Measurements from ENCODE around the gene PPP3CA.
"Not testable (repeated sequence)": the region's sequence is repeated elsewhere in the genome, so short reads cannot be mapped to it uniquely, and the experiment has no call there.

Gene PPP3CA

DNA sequence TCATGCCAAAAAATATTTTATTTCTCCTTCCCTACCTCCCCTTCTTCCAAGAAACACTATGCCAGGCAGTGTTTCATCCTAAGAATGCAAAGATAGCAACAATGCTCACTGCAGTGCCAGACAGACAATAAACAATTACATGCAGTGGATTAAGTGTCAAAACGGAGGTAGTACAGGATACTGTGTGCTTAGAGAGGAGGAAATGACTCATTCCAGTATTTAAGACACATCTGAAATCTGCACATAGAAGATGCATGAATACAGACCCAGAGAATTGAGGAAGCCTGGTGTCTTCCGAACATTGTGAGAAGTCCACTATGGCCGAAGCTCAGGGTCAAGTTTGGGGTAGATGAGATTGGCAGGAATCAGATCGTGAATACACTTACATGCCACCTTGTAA, 326.4 kb downstream of the PPP3CA start:
- Histone ChIP-seq H3K36me3 (ENCODE audit: control insufficient read depth, insufficient read depth, low read length) (no peaks in the 10 kb centered on the region), H3K9ac (ENCODE audit: low read depth, low read length) (no peak overlapping the region), H3K4me3 (ENCODE audit: low read depth, low read length) (no peak overlapping the region), H3K27me3 (ENCODE audit: control insufficient read depth, insufficient read depth, low read length) (no peaks in the 10 kb centered on the region), H3K9me3 (ENCODE audit: control insufficient read depth, insufficient read depth, low read length) (no peaks in the 10 kb centered on the region), H3K4me1 (ENCODE audit: control insufficient read depth, insufficient read depth, low read length) (peaks cover 19% of the 10 kb centered on the region)

DNA sequence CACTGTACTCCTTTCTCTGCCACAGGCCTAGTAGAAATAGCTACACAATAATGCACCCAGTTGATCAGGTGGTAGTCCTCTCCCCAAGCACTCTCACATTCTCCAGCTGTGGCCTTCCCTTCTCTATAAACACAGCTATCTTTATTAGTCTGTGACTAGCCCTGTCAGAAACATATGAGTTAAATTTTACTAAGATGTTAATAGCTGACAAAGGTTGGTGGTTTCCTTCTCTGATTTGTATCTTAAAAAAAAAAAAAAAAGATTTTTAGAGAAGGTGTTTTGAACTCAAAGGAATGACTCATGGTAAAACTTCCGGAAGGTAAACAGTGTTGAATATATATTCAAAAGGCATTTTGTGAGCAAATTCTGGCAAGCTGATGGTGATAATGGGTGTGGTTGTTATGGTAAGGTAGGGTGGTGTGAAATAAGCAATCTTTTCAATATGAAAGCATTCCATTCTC, 327.4 kb downstream of the PPP3CA start:
- no peak overlapping the region for H3K4me3 ChIP-seq (ENCODE audit: low read depth, low read length)
- peaks cover 19% of the 10 kb centered on the region for H3K4me1 ChIP-seq (ENCODE audit: control insufficient read depth, insufficient read depth, low read length)
- H3K9me3 ChIP-seq (ENCODE audit: control insufficient read depth, insufficient read depth, low read length): no peaks in the 10 kb centered on the region
- no peaks in the 10 kb centered on the region for H3K27me3 ChIP-seq (ENCODE audit: control insufficient read depth, insufficient read depth, low read length)
- no peak overlapping the region for H3K9ac ChIP-seq (ENCODE audit: low read depth, low read length)
- H3K36me3 ChIP-seq (ENCODE audit: control insufficient read depth, insufficient read depth, low read length): no peaks in the 10 kb centered on the region

DNA sequence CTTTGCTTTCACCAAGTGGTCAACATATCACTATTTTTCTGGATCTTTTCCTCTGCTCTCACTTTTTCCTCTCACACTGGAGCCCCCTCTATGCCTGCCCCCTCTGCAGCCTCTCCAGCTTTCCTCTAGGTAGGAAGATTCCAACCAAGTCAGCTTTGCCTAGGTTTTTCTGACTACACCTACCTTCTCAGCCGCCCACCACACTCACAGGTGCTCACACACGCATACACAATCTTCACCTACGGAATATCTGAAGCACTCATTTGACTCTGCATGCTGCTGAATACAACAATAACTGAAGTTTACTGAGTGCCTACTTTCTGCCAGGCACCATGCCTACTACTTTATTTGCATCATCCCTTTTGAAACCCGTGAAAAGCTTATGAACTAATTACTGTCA, 328.0 kb downstream of the PPP3CA start:
- Histone ChIP-seq H3K9me3 (ENCODE audit: control insufficient read depth, insufficient read depth, low read length) (no peaks in the 10 kb centered on the region), H3K36me3 (ENCODE audit: control insufficient read depth, insufficient read depth, low read length) (no peaks in the 10 kb centered on the region), H3K27me3 (ENCODE audit: control insufficient read depth, insufficient read depth, low read length) (no peaks in the 10 kb centered on the region), H3K4me1 (ENCODE audit: control insufficient read depth, insufficient read depth, low read length) (peaks cover 19% of the 10 kb centered on the region), H3K4me3 (ENCODE audit: low read depth, low read length) (no peak overlapping the region), H3K9ac (ENCODE audit: low read depth, low read length) (no peak overlapping the region)

DNA sequence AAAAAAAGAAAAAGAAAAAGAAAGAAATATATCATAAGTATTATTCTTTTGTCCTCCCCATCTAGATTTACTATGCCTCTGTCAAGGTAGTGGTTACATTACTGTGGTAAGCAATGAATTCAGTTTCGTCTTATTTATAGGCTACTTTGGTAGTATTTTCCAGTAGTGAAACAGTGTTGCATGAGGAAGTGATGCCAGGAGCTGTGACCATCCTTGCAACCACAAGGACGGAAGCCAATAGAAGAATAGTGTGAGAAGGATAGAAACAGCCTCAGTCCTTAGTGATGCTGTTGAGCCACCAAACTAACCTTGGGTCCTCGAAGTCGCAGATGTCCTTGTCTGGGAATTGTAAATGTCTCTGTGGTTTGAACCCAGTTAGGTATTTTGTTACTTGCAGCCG, 328.5 kb downstream of the PPP3CA start:
- no peaks in the 10 kb centered on the region for H3K9me3 ChIP-seq (ENCODE audit: control insufficient read depth, insufficient read depth, low read length)
- peaks cover 19% of the 10 kb centered on the region for H3K4me1 ChIP-seq (ENCODE audit: control insufficient read depth, insufficient read depth, low read length)
- no peak overlapping the region for H3K4me3 ChIP-seq (ENCODE audit: low read depth, low read length)
- H3K27me3 ChIP-seq (ENCODE audit: control insufficient read depth, insufficient read depth, low read length): no peaks in the 10 kb centered on the region
- H3K36me3 ChIP-seq (ENCODE audit: control insufficient read depth, insufficient read depth, low read length): no peaks in the 10 kb centered on the region
- no peak overlapping the region for H3K9ac ChIP-seq (ENCODE audit: low read depth, low read length)

DNA sequence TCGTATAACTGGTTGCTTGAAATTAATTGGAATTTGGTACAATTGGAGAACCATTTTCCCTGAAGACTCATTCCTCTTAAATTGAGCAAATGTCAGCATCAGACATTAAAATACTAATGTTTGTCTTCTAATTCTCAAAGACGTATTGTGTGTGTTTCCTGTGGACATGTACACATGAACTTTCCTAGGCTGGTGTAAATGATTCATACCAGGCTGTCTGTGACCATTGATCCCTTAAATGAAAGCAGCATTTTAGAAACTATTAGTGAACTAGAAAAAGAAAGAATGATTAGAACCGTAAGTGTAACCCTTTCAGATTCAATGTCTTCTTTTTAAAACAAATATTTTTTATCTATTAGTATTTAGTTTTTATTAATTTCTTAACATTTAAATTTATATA, 332.9 kb downstream of the PPP3CA start:
- peaks cover 2% of the 10 kb centered on the region for H3K4me1 ChIP-seq (ENCODE audit: control insufficient read depth, insufficient read depth, low read length)

DNA sequence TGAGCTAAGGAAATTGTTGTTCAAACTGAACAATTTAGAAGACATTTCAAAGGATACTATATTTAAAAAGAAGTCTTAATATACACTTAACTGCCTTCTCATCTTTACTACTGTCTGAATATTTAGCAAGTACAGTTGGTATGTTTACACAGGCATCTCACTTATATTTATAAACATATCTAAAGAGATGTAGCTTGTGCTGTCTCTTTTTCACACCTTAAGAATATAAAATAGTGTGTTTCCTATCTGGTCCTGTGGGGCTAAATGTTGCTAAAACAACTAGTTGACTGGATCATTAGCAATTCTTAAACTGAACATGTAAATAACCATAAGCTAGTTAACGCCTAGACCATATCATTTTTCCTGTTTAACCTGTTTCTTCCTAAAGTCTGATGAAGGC, 336.3 kb downstream of the PPP3CA start:
- Histone ChIP-seq H3K4me1 (ENCODE audit: control insufficient read depth, insufficient read depth, low read length) (no peaks in the 10 kb centered on the region), H3K36me3 (ENCODE audit: control insufficient read depth, insufficient read depth, low read length) (no peaks in the 10 kb centered on the region), H3K9me3 (ENCODE audit: control insufficient read depth, insufficient read depth, low read length) (no peaks in the 10 kb centered on the region), H3K4me3 (ENCODE audit: low read depth, low read length) (no peak overlapping the region), H3K9ac (ENCODE audit: low read depth, low read length) (no peak overlapping the region), H3K27me3 (ENCODE audit: control insufficient read depth, insufficient read depth, low read length) (no peaks in the 10 kb centered on the region)

More for the DNA sequence above, 332.9 kb downstream of the PPP3CA start:
- Histone ChIP-seq H3K4me3 (ENCODE audit: low read depth, low read length) (no peak overlapping the region), H3K27me3 (ENCODE audit: control insufficient read depth, insufficient read depth, low read length) (no peaks in the 10 kb centered on the region), H3K9ac (ENCODE audit: low read depth, low read length) (no peak overlapping the region), H3K9me3 (ENCODE audit: control insufficient read depth, insufficient read depth, low read length) (no peaks in the 10 kb centered on the region), H3K36me3 (ENCODE audit: control insufficient read depth, insufficient read depth, low read length) (no peaks in the 10 kb centered on the region)

DNA sequence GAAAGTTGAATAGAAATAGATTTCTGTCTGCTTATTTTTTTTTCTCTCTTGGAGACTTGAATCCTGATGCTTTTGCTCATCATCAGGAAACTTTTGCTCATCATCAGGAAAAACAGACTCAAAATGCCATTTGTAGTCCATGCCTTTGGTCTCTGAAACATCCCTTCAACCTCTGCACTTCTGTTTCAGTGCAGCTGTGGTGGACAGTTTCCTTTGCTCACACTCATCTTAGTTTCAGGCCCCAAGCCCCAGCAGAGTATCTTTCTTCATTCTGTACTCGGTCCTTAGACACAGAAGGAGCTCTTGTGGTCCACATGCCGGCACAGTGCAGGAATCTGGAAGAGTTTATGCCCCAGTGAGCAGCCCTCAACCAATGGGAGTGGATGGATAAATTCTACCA, 337.9 kb downstream of the PPP3CA start:
- Histone ChIP-seq H3K36me3 (ENCODE audit: control insufficient read depth, insufficient read depth, low read length) (no peaks in the 10 kb centered on the region), H3K4me3 (ENCODE audit: low read depth, low read length) (no peak overlapping the region), H3K4me1 (ENCODE audit: control insufficient read depth, insufficient read depth, low read length) (no peaks in the 10 kb centered on the region), H3K27me3 (ENCODE audit: control insufficient read depth, insufficient read depth, low read length) (no peaks in the 10 kb centered on the region), H3K9me3 (ENCODE audit: control insufficient read depth, insufficient read depth, low read length) (no peaks in the 10 kb centered on the region), H3K9ac (ENCODE audit: low read depth, low read length) (no peak overlapping the region)

DNA sequence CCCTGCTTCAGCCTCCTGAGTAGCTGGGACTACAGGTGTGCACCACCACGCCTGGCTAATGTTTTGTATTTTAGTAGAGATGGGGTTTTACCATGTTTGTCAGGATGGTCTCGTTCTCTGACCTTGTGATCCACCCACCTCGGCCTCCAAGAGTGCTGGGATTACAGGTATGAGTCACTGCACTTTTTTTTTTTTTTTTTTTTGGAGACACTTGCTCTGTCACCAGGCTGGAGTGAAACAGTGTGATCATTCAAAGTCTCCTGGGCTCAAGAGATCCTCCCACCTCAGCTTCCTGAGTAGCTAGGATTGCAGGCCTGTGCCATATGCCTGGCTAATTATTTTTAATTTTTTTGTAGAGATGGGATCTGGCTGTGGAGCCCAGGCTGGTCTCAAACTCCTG, 338.8 kb downstream of the PPP3CA start:
- no peaks in the 10 kb centered on the region for H3K27me3 ChIP-seq (ENCODE audit: control insufficient read depth, insufficient read depth, low read length)
- H3K36me3 ChIP-seq (ENCODE audit: control insufficient read depth, insufficient read depth, low read length): no peaks in the 10 kb centered on the region
- H3K4me1 ChIP-seq (ENCODE audit: control insufficient read depth, insufficient read depth, low read length): no peaks in the 10 kb centered on the region
- no peaks in the 10 kb centered on the region for H3K9me3 ChIP-seq (ENCODE audit: control insufficient read depth, insufficient read depth, low read length)
- H3K9ac ChIP-seq (ENCODE audit: low read depth, low read length): no peak overlapping the region
- H3K4me3 ChIP-seq (ENCODE audit: low read depth, low read length): no peak overlapping the region

DNA sequence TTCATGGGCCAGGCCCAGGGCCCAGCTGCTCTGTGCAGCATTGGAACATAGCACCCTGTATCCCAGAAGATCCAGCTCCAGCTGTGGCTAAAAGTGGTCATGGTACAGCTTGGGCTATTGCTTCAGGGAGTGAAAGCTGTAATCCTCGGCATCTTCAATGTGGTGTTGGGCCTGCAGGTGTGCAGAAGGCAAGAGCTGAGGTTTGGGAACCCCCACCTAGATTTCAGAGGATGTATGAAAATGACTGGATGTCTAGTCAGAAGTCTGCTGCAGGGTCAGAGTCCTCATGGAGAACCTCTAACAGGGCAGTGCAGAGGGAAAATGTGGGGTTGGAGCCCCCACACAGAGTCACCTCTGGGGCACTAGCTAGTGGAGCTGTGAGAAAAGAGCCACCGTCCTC, 341.7 kb downstream of the PPP3CA start:
- no peaks in the 10 kb centered on the region for H3K27me3 ChIP-seq (ENCODE audit: control insufficient read depth, insufficient read depth, low read length)
- H3K9ac ChIP-seq (ENCODE audit: low read depth, low read length): no peak overlapping the region
- no peaks in the 10 kb centered on the region for H3K36me3 ChIP-seq (ENCODE audit: control insufficient read depth, insufficient read depth, low read length)
- H3K4me1 ChIP-seq (ENCODE audit: control insufficient read depth, insufficient read depth, low read length): no peaks in the 10 kb centered on the region
- no peak overlapping the region for H3K4me3 ChIP-seq (ENCODE audit: low read depth, low read length)
- H3K9me3 ChIP-seq (ENCODE audit: control insufficient read depth, insufficient read depth, low read length): no peaks in the 10 kb centered on the region

DNA sequence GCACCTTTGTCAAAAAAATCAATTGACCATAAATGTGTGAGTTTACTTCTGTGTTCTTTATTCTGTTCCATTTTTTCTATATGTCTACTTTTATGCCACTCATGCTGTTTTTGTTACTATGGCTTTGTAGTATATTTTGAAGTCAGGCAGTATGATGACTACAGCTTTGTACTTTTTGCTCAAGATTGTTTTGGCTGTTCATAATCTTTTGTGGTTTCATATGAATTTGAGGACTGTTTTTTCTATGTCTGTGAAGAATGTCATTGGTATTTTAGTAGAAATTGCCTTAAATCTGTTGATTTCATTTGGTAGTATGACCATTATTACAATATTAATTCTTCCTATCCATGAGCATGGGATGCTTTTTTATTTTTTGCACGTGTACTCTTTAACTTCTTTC, 346.8 kb downstream of the PPP3CA start:
- no peaks in the 10 kb centered on the region for H3K36me3 ChIP-seq (ENCODE audit: control insufficient read depth, insufficient read depth, low read length)
- no peaks in the 10 kb centered on the region for H3K4me1 ChIP-seq (ENCODE audit: control insufficient read depth, insufficient read depth, low read length)
- H3K9me3 ChIP-seq (ENCODE audit: control insufficient read depth, insufficient read depth, low read length): no peaks in the 10 kb centered on the region
- no peak overlapping the region for H3K4me3 ChIP-seq (ENCODE audit: low read depth, low read length)
- H3K27me3 ChIP-seq (ENCODE audit: control insufficient read depth, insufficient read depth, low read length): no peaks in the 10 kb centered on the region
- H3K9ac ChIP-seq (ENCODE audit: low read depth, low read length): no peak overlapping the region

DNA sequence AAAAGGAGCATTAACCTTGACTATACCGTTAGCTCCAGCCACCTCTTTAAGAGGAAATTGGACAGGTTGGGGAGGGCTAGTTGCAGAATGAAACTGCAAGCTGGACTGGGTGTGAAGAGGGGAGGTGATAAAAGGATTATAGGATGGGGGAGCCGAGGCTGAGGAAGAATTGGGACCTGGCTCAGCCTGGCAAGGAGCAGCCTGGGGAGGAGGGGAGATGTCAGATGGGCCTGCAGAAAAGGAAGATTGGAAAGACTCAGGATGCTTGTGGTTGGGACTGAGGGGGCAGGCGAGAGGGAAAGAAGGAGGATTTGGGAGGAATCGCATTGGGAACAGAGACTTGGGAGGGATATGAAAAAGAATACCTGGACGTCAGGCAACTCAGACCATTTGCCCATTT, 351.7 kb downstream of the PPP3CA start:
- no peaks in the 10 kb centered on the region for H3K36me3 ChIP-seq (ENCODE audit: control insufficient read depth, insufficient read depth, low read length)
- no peaks in the 10 kb centered on the region for H3K4me1 ChIP-seq (ENCODE audit: control insufficient read depth, insufficient read depth, low read length)
- H3K4me3 ChIP-seq (ENCODE audit: low read depth, low read length): no peak overlapping the region
- H3K9me3 ChIP-seq (ENCODE audit: control insufficient read depth, insufficient read depth, low read length): no peaks in the 10 kb centered on the region
- no peaks in the 10 kb centered on the region for H3K27me3 ChIP-seq (ENCODE audit: control insufficient read depth, insufficient read depth, low read length)
- no peak overlapping the region for H3K9ac ChIP-seq (ENCODE audit: low read depth, low read length)

DNA sequence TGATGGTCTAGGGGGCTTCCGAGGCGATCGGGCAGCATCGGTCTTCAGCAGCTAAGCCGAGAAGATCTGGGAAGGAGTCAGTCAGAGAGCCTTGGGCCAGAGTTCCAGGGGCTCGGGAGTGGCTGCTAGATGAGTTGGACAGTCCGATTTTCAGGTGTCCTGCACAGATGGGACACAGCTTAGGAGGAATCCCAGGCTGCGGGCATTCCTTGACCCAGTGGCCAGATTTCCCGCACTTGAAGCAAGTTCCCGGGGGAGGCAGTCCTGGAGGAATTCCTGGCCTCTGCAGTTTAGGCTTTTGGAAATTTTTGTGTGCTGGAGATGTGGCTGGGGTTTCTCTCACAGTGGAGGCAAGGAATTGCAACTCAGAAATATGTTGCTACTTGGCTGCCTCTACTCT, 352.3 kb downstream of the PPP3CA start:
- H3K4me3 ChIP-seq (ENCODE audit: low read depth, low read length); H3K4me1 ChIP-seq (ENCODE audit: control insufficient read depth, insufficient read depth, low read length); H3K9me3 ChIP-seq (ENCODE audit: control insufficient read depth, insufficient read depth, low read length); H3K36me3 ChIP-seq (ENCODE audit: control insufficient read depth, insufficient read depth, low read length); H3K27me3 ChIP-seq (ENCODE audit: control insufficient read depth, insufficient read depth, low read length); H3K9ac ChIP-seq (ENCODE audit: low read depth, low read length): not testable (repeated sequence)
